Sigmoid colon (tissue), 7 donors: ENCODE data around the gene TENM4. TPM values are rescaled to one million over a fixed set of nuclear protein-coding genes. Genes with fewer than 3 reads are reported as not detected.

Source experiments
- DNase-seq: peaks from one replicate; pipeline ENCODE4 v3.0.0-alpha.2; 2019
- H3K27ac ChIP-seq, 4 donors: fragments of 200-600 bp; sonication (generic); one replicate each; pipeline ENCODE4 v1.5.1; 2016 to 2019; ENCODE audit warnings: mild to moderate bottlenecking in 1 of 4
- H3K27me3 ChIP-seq, 3 donors: fragments of 200-600 bp; sonication (generic); one replicate each; pipeline ENCODE4 v1.5.1; 2019; ENCODE audit warnings: mild to moderate bottlenecking in 1 of 3
- H3K36me3 ChIP-seq, 4 donors: fragments of 200-600 bp; sonication (generic); one replicate each; pipeline ENCODE4 v1.5.1; 2016 to 2019
- H3K4me1 ChIP-seq, 4 donors: fragments of 200-600 bp; sonication (generic); one replicate each; pipeline ENCODE4 v1.5.1; 2017 to 2019
- H3K4me3 ChIP-seq, 4 donors: fragments of 200-600 bp; sonication (generic); one replicate each; pipeline ENCODE4 v1.5.1; 2017 to 2019; ENCODE audit warnings: mild to moderate bottlenecking in 2 of 4, moderate library complexity in 1 of 4
- H3K9me3 ChIP-seq, 4 donors: fragments of 200-600 bp in 3 of 4; sonication (generic) in 3 of 4; one replicate each; pipeline versions ENCODE4 v1.5.1 to v1.6.1; 2013 to 2019
- CTCF ChIP-seq, 4 experiments: fragments of 450-650 bp in 3 of 4; fragments of 200-600 bp in 1 of 4; IDR thresholded peaks; one replicate each; pipeline ENCODE4 v1.5.1; 2016 to 2019; ENCODE audit warnings: antibody characterized with exemption in 4 of 4, mild to moderate bottlenecking in 3 of 4, moderate library complexity in 2 of 4
- EP300 ChIP-seq, 4 donors: sonication (generic); formaldehyde crosslinking; IDR thresholded peaks; one replicate each; pipeline ENCODE4 v1.6.1; 2017; ENCODE audit warnings: antibody characterized with exemption in 4 of 4
- POLR2A ChIP-seq, 2 donors: fragments of 450-650 bp; IDR thresholded peaks; one replicate each; pipeline ENCODE4 v1.6.1; 2016; ENCODE audit warnings: antibody characterized with exemption in 2 of 2, mild to moderate bottlenecking in 2 of 2, moderate library complexity in 2 of 2
- POLR2AphosphoS5 ChIP-seq, 4 donors: sonication (generic); formaldehyde crosslinking; IDR thresholded peaks; one replicate each; pipeline ENCODE4 v1.6.1; 2017; ENCODE audit warnings: antibody characterized with exemption in 4 of 4
- WGBS, 2 donors: extraction: QIAGEN DNeasy Blood & Tissue Kit; methylation state at CpG; one replicate each; pipeline ENCODE4 v1.1.7; 2013; 5-methylcytosine and 5-hydroxymethylcytosine counted together
- intact Hi-C: fragments of 100-400 bp; cut with DNase I; formaldehyde crosslinking; loops from one replicate; pipeline ENCODE4 v1.15.1; 2023
- polyA plus RNA-seq, 3 donors: library from polyadenylated mRNA; stranded (reverse); fragments of 200-250 nt; gene quantifications; one replicate each; pipeline ENCODE4 v1.2.3, GENCODE V29; 2013
- total RNA-seq, 4 donors: library from RNA; depleted of rRNA; stranded (reverse); fragments of >200 nt; gene quantifications; one replicate each; pipeline ENCODE4 v1.1.0, GENCODE V29; 2016
- donor health status: healthy with polysubstance abuse.
- donor health status: Bipolar disorder and iron deficiency.
- donor health status: healthy.

TENM4 gene
- total and polyA plus RNA-seq, 7 donors = 0.23 to 14.6 (median 1.9) TPM; not detected in 1

DNA sequence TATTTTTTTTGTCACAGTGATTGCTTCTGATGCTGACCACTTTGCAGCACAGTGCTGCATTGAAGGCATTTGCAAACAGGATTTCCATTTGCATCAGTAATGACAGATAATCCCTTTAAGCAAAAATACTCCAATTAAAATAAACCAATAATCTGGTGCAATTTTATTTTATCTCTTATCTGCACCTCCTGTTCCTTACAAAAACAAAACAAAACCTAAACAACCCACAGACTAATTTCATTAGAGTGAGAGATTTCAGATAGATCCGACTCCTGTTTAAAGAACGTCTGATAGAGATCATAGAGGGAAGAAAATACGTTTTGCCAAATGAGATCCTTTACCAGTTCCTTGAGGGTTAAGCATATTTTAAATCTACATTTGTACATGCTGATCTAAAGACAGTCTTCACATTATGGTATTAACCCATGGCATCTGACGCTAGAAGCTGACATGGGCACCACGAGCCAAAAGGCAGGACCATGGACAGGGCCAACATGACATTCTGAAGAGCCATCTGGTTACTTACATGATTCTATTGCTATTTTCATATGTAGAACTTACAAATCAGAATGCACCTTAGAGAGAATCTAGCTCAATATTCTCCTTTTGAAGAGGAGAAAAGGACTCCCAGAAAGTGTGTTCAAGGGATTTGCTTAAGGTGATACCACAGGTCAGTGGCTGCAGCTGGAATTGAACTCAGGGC is 580.0 kb downstream of the TENM4 start:
- TF ChIP-seq CTCF (IDR thresholded peaks at IDR 0.05) (no peak), POLR2A (IDR thresholded peaks at IDR 0.05) (no peak), EP300 (IDR thresholded peaks at IDR 0.05) (no peak), POLR2AphosphoS5 (IDR thresholded peaks at IDR 0.05) (no peak)
- WGBS, 2 donors = 65 to 72% methylated on average over 5 of the region's 5 CpGs
- Histone ChIP-seq H3K4me3 (no peak overlapping the region), H3K27ac (no peak overlapping the region), H3K9me3 (no peaks in the 10 kb centered on the region), H3K4me1 (no peaks in the 10 kb centered on the region), H3K27me3 (no peaks in the 10 kb centered on the region), H3K36me3 (no peaks in the 10 kb centered on the region)
- DNase-seq = no peak
- intact Hi-C loops = no loop called here

DNA sequence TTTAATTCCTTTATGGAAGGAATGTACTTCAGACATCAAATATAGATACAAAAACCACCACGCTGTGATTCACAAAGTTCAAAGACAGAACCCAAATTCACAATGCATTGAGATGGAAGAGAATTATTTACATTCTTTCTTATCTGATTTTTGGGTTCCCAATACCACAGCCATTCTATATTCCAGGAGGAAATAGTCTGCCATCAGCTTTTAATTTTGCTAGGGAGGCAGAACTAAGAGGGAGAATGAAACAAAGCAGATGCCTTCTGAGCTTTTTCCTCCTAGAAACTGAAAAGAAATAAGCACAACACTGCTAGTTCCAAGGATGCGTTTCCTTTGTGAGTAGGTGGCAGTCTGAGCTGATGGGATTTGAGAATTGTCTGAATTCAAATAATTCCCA is 583.1 kb downstream of the TENM4 start:
- no peaks in the 10 kb centered on the region for H3K9me3 ChIP-seq
- no peak overlapping the region for H3K4me3 ChIP-seq
- H3K36me3 ChIP-seq = no peaks in the 10 kb centered on the region
- TF ChIP-seq POLR2A (IDR thresholded peaks at IDR 0.05) (no peak), CTCF (IDR thresholded peaks at IDR 0.05) (no peak), POLR2AphosphoS5 (IDR thresholded peaks at IDR 0.05) (no peak), EP300 (IDR thresholded peaks at IDR 0.05) (no peak)
- no peak for DNase-seq
- no peaks in the 10 kb centered on the region for H3K27me3 ChIP-seq
- no peak overlapping the region for H3K27ac ChIP-seq
- intact Hi-C loops = no loop called here
- no peaks in the 10 kb centered on the region for H3K4me1 ChIP-seq
- WGBS, 2 donors = 71% methylated on average over 2 of the region's 2 CpGs

- intact Hi-C loops = no loop called here
- no peak overlapping the region for H3K4me3 ChIP-seq
- no peaks in the 10 kb centered on the region for H3K4me1 ChIP-seq
- H3K36me3 ChIP-seq = no peaks in the 10 kb centered on the region
- no peak for DNase-seq
- no peaks in the 10 kb centered on the region for H3K27me3 ChIP-seq
- H3K27ac ChIP-seq = no peak overlapping the region
- H3K9me3 ChIP-seq = no peaks in the 10 kb centered on the region
- 77 to 86% methylated on average over 5 of the region's 5 CpGs for WGBS, 2 donors
- TF ChIP-seq EP300 (IDR thresholded peaks at IDR 0.05) = no peak
- no peak for TF ChIP-seq POLR2A (IDR thresholded peaks at IDR 0.05)
- TF ChIP-seq CTCF (IDR thresholded peaks at IDR 0.05) = no peak
- TF ChIP-seq POLR2AphosphoS5 (IDR thresholded peaks at IDR 0.05) = no peak
Measured at GRCh38 chr11:78856211-78856610, 584.6 kb downstream of the TENM4 start.

GRCh38 chr11:78855116-78855515 is 585.7 kb downstream of the TENM4 start:
- DNase-seq = no peak
- Histone ChIP-seq H3K27ac (no peak overlapping the region), H3K4me3 (no peak overlapping the region), H3K36me3 (no peaks in the 10 kb centered on the region), H3K27me3 (no peaks in the 10 kb centered on the region), H3K9me3 (no peaks in the 10 kb centered on the region), H3K4me1 (no peaks in the 10 kb centered on the region)
- TF ChIP-seq CTCF (IDR thresholded peaks at IDR 0.05) (no peak), POLR2AphosphoS5 (IDR thresholded peaks at IDR 0.05) (no peak), EP300 (IDR thresholded peaks at IDR 0.05) (no peak), POLR2A (IDR thresholded peaks at IDR 0.05) (no peak)
- intact Hi-C loops = no loop called here

GRCh38 chr11:78853521-78853920 is 587.3 kb downstream of the TENM4 start:
- no peak for DNase-seq
- H3K27ac ChIP-seq = no peak overlapping the region
- H3K4me1 ChIP-seq = no peaks in the 10 kb centered on the region
- no peaks in the 10 kb centered on the region for H3K27me3 ChIP-seq
- TF ChIP-seq POLR2A (IDR thresholded peaks at IDR 0.05) (no peak), EP300 (IDR thresholded peaks at IDR 0.05) (no peak), POLR2AphosphoS5 (IDR thresholded peaks at IDR 0.05) (no peak), CTCF (IDR thresholded peaks at IDR 0.05) (no peak)
- no peaks in the 10 kb centered on the region for H3K9me3 ChIP-seq
- no peak overlapping the region for H3K4me3 ChIP-seq
- 88 to 91% methylated on average over 3 of the region's 3 CpGs for WGBS, 2 donors
- intact Hi-C loops = no loop called here
- H3K36me3 ChIP-seq = no peaks in the 10 kb centered on the region
